HG02798 (cell line): Measurements from ENCODE around the gene EPHA10.
"Not testable (repeated sequence)": the region's sequence is repeated elsewhere in the genome, so short reads cannot be mapped to it uniquely, and the experiment has no call there.

Source experiments
- ATAC-seq: cut with Tn5 transposase; IDR thresholded peaks from one replicate; pipeline ENCODE4 v1.9.1; 2021; ENCODE audit warnings: mild to moderate bottlenecking; ENCODE audit not compliant: unreplicated experiment, poor library complexity

The EPHA10 gene

DNA sequence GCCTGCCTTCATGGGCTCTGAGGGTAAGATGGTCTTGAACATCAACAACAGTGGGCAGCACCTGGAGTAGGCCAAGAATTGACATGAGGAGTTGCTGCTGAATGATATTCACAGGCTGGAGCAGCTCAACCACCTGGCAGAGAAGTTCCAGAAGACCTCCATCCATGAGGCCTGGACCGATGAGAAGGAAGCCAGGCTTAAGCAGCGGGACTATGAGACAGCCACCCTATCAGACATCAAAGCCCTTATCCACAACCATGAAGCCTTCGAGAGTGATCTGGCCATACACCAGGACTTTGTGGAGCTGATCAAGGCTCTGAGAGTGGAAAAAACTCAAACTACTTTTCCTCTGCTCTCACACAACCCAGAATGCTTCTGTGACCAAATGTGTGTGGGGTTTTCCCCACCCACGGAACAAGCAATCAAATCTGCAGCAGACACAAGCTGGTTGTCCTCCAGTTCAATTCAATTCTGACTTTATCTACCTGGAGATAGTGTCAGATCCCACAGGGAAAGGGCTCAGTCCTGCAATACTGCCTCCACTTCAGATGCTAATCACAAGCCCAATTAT is 12.1 kb upstream of the EPHA10 start:
- no peak for ATAC-seq

DNA sequence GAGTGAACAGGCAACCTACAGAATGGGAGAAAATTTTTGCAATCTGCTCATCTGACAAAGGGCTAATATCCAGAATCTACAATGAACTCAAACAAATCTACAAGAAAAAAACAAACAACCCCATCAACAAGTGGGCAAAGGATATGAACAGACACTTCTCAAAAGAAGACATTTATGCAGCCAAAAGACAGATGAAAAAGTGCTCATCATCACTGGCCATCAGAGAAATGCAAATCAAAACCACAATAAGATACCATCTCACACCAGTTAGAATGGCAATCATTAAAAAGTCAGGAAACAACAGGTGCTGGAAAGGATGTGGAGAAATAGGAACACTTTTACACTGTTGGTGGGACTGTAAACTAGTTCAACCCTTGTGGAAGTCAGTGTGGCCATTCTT is 6.5 kb upstream of the EPHA10 start:
- ATAC-seq: not testable (repeated sequence)

DNA sequence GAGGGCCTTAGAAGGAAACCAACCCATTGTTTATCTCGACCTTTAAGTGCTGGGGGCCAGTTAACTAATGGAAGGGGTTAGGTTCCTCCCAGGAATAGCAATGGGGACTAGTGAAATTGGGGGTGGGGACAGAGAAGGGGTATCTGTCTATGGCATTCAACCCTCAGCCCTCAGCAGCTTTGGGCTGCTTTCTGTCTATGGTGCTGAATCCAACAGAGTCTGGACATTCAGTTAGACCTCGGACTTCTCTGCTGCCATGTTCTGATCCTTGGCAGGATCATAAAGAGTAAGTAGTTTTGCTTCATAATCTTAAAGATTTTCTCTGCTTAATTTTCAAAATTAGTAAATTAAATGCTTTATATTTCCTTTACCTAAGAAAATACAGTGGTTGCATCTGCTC is 2.6 kb upstream of the EPHA10 start:
- ATAC-seq: no peak

DNA sequence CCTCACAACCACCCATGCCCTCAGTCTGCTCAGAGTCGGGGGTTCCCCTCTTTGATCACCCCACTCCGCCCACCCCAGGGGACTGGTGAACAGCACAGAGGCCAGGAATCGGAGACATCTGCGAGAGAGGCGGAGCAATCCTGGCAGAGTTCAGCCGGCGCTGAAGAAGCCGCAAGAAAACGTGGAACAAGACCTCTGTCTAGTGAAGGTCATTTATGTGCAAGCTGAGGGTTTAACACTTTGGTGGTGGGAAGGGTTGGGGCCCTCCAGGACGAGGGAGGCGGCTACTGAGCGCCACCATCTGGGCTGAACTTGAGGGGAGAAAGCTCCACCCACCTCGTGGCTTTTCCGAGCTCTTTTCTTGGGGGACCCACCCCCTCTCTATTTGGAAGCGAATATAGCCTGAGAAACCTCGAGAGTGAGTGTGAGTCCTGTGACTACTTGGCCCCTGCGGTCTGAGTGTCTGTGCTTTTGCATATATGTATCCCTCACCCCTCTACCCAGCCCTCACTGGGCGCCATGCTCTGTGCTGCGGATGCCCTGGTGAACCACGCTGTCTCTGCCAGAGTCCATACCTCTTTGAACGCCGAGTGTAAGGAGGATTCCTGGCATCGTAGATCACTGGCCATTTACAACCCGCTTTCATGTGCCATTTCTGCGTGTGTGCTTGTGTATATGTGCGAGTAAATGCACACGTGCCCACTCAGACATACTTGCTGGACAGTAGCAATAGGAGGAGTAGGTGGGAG is 1.2 kb upstream of the EPHA10 start:
- no peak for ATAC-seq

DNA sequence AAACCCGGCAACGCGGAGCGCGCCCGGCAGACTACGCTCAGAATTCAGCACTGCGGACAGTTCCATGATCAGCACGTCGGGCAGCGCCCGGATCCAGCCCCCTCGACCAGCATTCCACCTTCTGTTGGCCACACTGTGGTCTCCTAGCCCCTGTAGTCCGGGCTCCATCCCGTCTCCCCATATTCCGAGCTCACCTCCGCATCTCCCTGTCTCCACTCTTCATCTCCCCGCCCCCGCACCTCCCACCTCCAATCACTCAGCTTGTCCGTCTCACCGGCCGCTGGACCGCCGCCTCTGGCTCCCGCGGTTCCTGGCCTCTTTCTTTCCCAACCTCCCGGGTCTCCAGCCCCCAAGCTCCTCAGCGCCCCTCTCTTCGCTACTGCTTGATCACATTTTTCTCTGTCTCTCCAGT is 500 bp downstream of the EPHA10 start:
- no peak for ATAC-seq

DNA sequence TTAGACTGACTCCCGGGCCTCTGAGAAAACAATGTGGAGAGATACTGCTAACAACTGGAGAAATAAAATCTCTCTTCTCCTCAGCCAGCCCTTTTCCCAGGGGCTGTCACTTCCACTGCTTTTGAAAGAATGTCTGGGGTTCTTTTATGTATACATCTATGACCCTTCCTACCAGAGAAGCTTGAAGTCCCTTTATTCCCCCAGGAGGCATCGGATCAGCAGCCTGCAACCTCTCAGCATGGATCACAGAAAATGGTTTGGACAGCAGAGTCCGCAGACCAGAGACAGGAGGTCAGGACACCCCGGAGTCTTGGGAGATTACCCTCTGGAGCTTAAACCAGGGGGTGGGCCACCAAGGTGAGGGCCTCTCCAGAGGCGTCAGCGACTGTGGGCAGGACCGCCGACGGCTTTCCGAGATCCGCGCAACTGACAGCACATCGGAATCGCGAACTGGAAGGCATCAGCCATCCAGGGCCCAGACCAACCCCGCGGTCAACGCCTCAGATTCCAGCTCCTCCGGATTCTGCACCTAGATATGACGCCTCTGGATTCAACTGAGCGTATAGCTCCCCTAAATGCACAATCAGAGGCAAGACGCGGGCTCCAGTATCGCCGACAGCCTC is 1.0 kb downstream of the EPHA10 start:
- no peak for ATAC-seq

DNA sequence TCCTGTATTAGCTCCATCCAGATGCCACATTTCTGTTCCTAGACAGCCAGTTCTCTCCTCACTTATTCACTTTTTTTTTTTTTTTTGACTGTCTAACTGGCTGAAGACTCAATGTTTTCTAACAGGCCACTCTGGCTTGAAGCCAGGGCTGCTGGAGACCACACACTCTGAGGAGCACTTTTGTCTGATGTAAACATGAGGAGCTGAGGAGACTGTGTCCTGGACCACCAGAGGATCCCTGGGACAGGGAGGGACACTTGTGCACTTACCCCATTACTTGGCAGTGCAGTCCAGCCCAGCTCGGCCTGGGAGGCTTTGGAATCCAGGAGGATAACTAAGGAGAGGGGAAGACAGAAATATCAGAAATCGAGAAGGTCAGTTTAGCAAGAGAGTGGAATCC is 2.4 kb downstream of the EPHA10 start:
- ATAC-seq: no peak

DNA sequence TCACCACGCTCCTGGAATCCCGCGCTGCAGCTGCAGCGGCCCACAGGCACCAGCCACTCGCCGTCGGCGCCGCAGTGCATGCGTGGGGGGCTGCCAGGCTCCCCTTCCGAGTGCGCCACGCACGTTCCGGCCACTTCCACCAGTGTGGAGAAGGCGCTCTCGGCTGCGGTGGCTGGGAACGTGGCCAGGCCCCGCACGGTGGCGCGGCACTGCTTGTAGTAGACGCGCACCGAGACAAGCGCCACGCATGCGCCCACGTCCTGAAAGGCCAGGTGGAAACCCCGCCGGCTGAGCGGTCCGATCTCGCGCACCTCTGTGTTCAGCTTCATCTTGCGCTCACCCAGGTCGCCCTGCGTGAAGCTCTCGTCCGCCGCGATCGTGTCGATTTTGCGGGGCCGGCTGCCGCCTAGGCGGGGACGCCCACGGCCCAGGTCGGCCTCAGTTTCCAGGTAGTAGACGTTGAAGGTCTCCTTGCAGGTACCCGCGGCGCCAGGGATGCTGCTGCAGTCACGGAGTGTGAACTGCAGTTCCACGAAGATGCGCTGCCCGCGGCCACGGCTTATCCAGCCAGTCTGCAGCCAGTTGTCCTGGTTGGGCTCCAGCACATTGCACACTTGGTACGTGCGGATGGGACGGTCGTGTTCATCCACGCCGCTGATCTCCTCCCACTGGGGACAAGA is 3.4 kb downstream of the EPHA10 start:
- ATAC-seq: no peak

DNA sequence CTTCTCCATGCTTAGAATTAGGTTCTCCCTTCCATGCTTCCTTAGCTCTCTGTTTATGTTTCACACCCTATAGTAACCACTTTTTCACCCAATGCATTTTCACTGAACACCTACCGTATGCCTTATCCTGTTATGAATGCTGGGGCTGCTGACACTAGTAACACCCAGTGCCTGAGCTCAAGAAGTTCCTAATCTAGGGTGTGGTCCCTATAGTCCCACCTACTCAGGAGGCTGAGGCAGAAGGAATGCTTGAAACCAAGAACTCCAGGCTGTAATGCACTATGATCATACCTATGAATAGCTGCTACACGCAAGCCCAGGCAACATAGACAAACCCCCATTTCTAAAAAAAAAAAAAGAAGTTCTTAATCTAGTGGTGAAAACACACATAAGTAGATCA is 5.5 kb downstream of the EPHA10 start:
- no peak for ATAC-seq

DNA sequence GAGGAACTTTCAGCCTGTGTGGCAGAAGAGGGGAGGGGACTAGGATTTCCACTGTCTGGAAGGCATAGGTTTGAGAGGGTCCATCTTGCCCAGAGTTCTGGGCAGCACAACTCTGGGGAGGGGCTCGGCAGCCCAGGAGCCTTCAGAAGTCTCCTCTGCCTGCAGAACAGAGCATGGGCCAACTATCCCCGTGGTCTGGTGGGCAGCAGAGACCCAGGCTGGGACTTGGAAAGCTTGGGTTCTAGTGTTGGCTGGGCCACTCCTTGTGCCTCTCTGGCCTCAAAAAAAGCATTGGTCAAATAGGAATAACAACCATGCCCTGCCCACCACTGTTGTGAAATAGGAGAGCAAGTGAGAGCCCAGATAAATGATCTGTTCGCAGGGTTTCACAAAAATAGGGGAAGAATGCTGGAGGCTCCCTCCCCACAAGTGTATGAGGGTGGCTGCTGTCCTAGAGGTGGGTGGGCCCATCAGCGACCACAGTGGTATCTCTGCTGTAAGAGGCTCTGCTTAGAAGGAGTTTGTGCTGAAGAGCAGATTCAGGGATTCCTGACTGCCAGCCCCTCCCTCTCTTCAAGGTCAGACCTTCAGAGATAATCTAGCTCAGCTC is 8.9 kb downstream of the EPHA10 start:
- no peak for ATAC-seq

DNA sequence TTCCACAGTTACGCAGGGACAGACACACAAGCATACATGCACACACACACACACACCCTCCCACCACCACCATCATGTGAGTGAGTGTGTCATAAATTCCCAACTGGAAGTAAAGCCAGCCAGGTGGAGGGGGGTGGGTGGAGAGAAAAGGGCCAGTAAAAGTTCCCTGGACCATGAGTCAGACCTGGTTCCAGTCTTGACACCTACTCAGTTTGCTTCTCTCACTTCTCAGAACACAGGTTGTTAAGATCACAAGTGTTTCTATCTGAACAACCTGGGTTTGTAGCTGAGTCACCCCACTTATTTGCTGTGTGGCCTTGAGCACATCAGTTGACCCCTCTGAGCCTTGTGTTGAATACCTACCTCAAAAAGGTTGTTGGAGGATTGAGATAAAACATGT is 9.6 kb downstream of the EPHA10 start:
- ATAC-seq: no peak

DNA sequence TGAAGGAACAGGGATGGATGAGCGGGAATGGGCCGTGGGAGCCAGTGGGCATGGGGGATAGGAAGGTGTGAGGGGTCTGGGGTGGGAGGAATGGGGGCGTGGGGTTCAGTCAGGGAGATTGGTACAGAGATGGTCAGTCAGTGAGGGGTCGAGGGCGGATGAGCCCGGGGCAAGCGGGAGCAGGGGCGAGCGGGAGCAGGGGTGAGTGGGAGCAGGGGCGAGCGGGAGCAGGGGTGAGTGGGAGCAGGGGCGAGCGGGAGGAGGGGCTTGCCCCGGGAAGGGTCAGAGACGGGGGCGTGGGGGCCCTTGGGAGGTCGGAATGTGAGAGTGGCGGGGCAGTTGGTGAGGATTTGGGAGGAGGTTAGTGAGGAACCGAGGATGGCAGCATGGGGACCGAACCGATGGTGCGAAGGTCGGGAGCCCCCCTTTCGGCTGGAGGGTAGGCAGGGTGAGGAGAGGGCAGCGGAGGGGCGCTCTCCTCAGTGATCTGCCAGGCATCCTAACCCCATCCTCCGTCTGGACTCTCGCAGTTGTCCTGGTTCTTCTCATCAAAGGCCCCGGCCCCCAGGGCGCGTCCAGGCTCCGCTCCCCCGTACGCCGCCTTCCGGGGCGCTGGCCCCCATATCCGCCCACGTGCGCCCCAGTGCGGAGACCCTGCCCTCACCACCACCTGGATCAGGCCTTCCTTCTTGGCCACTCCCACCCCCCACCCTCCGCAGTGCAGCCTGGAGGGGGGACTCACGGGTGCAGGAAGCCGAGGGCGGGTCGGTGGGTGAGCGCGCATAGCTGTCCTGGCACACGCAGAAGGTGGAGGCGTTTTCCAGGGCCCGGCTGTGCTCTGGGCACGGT is 11.2 kb downstream of the EPHA10 start:
- ATAC-seq: no peak

DNA sequence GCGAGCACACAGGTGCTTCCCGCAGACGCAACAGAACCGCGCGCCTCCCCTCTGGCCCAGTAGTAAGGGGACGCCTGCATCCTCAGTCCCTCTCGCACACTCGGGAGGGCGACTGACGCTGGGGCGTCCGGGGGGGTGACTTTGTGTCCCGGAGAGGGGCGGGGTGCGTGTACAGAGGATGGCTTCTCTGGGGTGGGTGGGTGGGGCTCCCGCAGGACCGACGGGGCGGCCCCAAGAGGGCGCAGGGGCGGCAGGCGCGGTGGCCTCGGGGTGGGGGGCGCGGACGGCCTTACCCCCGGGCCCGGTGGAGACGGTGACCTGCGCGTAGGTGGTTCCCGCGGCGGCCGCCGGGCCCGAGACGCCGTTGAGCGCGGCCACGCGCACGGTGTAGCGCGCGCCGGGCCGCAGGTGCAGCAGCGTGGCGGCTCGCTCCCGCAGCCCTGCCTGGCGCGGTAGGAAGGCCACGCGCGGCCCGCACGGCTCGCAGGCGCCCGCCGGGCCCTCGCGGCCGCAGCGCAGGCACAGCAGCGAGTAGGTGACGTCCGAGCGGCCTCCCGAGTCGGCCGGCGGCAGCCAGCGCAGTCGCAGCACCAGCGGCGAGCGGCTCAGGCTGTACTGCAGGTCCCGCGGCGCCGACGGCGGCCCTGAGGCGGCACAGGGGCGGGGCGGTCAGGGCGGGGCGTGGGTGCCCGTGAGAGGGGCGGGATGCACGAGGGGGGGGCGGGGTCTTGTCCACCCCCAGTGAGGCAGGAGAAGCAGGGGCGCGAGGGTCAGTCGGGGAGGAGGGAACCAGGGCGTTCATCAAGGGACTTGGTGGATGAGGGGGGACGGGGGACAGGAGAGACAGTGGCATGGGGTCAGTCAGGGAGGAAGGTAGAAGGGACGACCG is 12.1 kb downstream of the EPHA10 start:
- ATAC-seq: no peak

DNA sequence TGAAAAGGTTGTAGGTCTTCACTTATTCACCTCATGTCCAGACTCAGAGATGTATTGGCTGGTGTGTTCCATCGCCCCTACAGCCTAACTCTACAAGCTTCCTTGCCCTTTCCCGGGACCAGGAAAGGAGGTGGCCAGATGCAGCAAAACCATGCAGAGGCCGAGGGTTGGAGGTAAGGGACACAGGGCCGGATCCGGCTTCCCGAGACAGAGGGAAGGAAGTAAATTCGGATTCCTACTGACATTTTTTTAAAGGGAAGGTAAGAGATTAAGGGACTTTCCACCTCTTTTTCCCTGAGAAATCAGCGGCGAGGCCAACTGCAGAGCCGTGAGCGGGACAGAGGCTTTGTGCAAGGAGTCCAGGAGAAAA is 12.7 kb downstream of the EPHA10 start:
- ATAC-seq: no peak

DNA sequence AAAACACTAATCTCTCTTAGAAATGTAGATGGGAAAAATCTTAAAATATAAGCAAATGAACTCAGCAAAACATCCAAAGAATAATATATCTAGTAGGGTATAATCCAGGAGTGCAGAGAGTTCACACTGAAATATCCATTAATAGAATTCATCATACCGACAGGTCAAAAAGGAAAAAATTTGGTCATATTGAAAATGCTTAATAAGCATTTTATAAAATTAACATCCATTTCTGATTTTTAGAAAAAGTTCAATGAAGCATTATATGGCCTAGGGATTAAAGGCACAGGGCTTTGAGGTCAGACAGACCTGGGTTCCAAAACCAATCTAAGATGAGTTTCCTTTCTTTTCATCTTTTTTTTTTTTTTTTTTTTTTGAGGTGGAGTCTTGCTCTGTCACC is 16.4 kb downstream of the EPHA10 start:
- ATAC-seq: no peak

DNA sequence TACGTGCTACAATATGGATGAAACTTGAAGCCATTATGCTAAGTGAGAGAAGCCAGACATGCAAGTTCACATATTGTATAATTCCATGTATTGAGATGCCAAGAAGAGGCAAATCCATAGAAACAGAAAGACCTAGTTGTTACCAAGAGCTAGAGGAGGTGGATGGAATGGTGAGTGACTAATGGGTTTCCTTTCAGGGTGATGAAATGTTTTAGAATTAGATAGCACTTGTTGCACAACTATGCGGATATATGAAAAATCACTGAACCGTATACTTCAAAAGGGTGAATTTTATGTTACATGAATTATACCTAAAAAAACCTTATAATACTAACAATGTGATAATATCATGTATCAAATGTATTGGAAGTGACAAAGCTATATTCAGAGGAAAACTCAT is 18.1 kb downstream of the EPHA10 start:
- ATAC-seq: no peak

DNA sequence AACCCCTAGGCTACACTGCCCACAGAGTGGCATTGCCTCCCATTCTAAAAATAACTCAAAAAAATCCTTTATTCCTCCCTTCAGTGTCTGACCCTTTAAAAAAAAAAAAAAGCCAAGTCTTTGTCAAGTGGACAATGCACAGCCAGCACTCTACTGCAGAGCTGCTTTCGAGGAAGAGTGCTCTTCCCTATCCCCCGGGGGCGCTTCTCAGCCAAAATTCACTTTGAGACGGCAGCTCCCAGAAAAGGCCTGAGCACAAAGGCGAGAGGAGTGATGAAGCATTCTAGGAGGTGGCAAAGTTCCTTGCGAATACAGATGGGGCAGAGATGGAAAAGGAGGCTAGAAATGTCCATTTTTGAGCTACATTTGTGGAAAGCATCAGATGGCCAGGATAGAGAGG is 23.3 kb downstream of the EPHA10 start:
- no peak for ATAC-seq

DNA sequence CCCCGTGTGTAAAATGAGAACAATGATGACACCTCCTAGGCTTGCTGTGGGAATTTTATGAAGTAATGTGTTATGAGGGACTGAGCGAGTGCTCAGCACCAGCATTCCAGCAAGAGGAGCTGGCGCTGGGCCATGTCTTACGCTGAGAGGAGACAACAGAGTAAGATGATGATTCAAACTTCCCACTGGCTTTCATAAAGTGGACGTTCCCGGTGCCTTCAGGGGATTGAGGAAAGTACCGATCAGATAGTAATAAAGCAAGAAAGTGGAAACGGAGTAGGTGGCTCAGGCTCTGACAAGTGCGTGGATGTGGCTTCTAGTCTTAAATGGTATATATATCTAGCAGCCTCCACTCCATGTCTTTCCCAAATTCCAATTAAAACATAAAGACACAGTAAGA is 23.8 kb downstream of the EPHA10 start:
- ATAC-seq: no peak

DNA sequence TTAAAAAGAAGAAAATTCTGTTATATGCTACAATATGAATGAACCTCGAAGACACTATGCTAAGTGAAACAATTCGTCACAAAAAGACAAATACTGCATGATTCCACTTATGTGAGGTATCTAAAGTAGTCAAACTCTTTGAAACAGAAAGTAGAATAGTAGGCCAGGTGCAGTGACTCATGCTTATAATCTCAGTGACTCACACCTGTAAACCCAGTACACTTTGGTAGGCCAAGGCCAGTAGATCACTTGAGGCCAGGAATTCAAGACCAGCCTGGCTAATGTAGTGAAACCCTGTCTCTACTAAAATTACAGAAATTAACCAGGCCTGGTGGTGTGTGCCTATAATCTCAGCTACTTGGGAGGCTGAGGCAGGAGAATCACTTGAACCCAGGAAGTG is 25.7 kb downstream of the EPHA10 start:
- no peak for ATAC-seq
